Anterior cingulate cortex (tissue), 58 donors: ENCODE measurements around the gene HS6ST2.

ENCODE experiments used
- DNase-seq, 58 donors: peaks; one replicate each; lab custom pipeline; 2025; lab: John Stamatoyannopoulos, UW

HS6ST2 gene

GRCh38 chrX:132692066-132692465 lies 266.4 kb downstream of the HS6ST2 start:
- DNase-seq, result no peak

GRCh38 chrX:132689612-132690563 lies 268.5 kb downstream of the HS6ST2 start:
- DNase-seq, result no peak

- peak in 22 of 58 donors; percentile 0 to 22 (median 2) for DNase-seq
These were observed 273.2 kb downstream of the HS6ST2 start for GRCh38 chrX:132685276-132685675.

- DNase-seq, result no peak
These were observed 281.2 kb downstream of the HS6ST2 start for GRCh38 chrX:132677233-132677716.

- no peak for DNase-seq
These were observed 281.8 kb downstream of the HS6ST2 start for GRCh38 chrX:132676561-132677186.

- no peak for DNase-seq
These were observed 282.3 kb downstream of the HS6ST2 start for GRCh38 chrX:132676102-132676501.

GRCh38 chrX:132673331-132673730 lies 285.1 kb downstream of the HS6ST2 start:
- DNase-seq, result no peak

GRCh38 chrX:132671229-132671641 lies 287.2 kb downstream of the HS6ST2 start:
- no peak for DNase-seq

- no peak for DNase-seq
These were observed 289.3 kb downstream of the HS6ST2 start for GRCh38 chrX:132669142-132669541.

GRCh38 chrX:132668178-132668577 lies 290.3 kb downstream of the HS6ST2 start:
- DNase-seq, result no peak

- DNase-seq, result peak in 3 of 58 donors; percentile 0
These were observed 292.8 kb downstream of the HS6ST2 start for GRCh38 chrX:132665676-132666075.

GRCh38 chrX:132664273-132664672 lies 294.2 kb downstream of the HS6ST2 start:
- DNase-seq, result no peak

GRCh38 chrX:132662844-132663243 lies 295.6 kb downstream of the HS6ST2 start:
- DNase-seq, result no peak

- no peak for DNase-seq
These were observed 300.6 kb downstream of the HS6ST2 start for GRCh38 chrX:132657876-132658275.

GRCh38 chrX:132652871-132653270 lies 305.6 kb downstream of the HS6ST2 start:
- no peak for DNase-seq

GRCh38 chrX:132651421-132652086 lies 306.9 kb downstream of the HS6ST2 start:
- DNase-seq, result peak in 6 of 58 donors; percentile 0 to 14 (median 1)

- no peak for DNase-seq
These were observed 309.5 kb downstream of the HS6ST2 start for GRCh38 chrX:132648895-132649294.

GRCh38 chrX:132639446-132639845 lies 319.0 kb downstream of the HS6ST2 start:
- DNase-seq, result no peak

- DNase-seq, result no peak
These were observed 320.1 kb downstream of the HS6ST2 start for GRCh38 chrX:132638313-132638712.

- DNase-seq, result no peak
These were observed 322.3 kb downstream of the HS6ST2 start for GRCh38 chrX:132636080-132636479.

- no peak for DNase-seq
These were observed 323.9 kb downstream of the HS6ST2 start for GRCh38 chrX:132634521-132634920.
